Measurements from ENCODE around the gene DAPP1.

DNA sequence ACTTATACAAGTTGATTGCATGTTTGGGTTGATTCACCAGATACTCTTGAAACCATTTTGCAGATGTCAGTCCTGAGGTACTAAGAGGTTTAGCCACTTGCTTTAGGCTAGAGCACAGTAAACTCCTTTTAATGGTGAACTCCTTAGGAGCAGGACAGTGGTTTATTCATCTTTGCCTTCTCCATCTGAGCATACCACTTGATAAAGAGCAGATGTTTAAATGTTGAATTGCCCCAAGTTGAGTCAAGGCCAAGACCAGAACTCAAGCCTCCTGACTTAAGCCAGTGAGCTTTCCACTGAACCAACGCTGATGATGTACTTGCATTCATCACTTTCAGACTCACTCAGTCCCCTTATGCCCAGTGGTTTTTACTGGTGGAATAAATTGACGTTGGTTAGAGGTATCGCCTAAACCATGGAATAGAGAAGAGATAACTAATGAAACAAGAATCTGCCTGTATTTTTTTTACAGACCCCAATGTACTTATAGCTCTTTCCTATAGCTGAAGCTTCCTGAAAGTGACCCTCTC lies 7.5 kb downstream of the DAPP1 start:
- TF ChIP-seq TCF12 (IDR thresholded peaks at IDR 0.05; ENCODE audit: low read depth) (no peak), MAX (IDR thresholded peaks at IDR 0.05) (no peak), RAD21 (IDR thresholded peaks at IDR 0.05; ENCODE audit: low read depth) (no peak), CEBPB (IDR thresholded peaks at IDR 0.05) (no peak), TAF1 (IDR thresholded peaks at IDR 0.05; ENCODE audit: low read depth) (no peak), CREB1 (IDR thresholded peaks at IDR 0.05; ENCODE audit: low read depth) (no peak), EP300 (IDR thresholded peaks at IDR 0.05; ENCODE audit: borderline replicate concordance) (no peak), ZBTB7A (IDR thresholded peaks at IDR 0.05; ENCODE audit: low read depth) (no peak), TEAD4 (IDR thresholded peaks at IDR 0.05) (no peak), YY1 (IDR thresholded peaks at IDR 0.05; ENCODE audit: low read depth) (no peak)
- TF ChIP-seq, protein P1, sequence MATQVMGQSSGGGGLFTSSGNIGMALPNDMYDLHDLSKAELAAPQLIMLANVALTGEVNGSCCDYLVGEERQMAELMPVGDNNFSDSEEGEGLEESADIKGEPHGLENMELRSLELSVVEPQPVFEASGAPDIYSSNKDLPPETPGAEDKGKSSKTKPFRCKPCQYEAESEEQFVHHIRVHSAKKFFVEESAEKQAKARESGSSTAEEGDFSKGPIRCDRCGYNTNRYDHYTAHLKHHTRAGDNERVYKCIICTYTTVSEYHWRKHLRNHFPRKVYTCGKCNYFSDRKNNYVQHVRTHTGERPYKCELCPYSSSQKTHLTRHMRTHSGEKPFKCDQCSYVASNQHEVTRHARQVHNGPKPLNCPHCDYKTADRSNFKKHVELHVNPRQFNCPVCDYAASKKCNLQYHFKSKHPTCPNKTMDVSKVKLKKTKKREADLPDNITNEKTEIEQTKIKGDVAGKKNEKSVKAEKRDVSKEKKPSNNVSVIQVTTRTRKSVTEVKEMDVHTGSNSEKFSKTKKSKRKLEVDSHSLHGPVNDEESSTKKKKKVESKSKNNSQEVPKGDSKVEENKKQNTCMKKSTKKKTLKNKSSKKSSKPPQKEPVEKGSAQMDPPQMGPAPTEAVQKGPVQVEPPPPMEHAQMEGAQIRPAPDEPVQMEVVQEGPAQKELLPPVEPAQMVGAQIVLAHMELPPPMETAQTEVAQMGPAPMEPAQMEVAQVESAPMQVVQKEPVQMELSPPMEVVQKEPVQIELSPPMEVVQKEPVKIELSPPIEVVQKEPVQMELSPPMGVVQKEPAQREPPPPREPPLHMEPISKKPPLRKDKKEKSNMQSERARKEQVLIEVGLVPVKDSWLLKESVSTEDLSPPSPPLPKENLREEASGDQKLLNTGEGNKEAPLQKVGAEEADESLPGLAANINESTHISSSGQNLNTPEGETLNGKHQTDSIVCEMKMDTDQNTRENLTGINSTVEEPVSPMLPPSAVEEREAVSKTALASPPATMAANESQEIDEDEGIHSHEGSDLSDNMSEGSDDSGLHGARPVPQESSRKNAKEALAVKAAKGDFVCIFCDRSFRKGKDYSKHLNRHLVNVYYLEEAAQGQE (IDR thresholded peaks at IDR 0.05; ENCODE audit: low read depth), result no peak
